Measurements from ENCODE around the gene CHST4.

Gene CHST4

GRCh38 chr16:71484006-71484893 is 42.0 kb upstream of the CHST4 start:
- peak overlapping the region; percentile 78 for H3K4me3 ChIP-seq (ENCODE audit: low read depth in 1 of 2, low read length in 1 of 2)
- H3K9me3 ChIP-seq = no peaks in the 10 kb centered on the region
- peak overlapping the region; percentile 62 for H3K27ac ChIP-seq
- peaks cover 23% of the 10 kb centered on the region for H3K27me3 ChIP-seq
- no peak for TF ChIP-seq CTCF (IDR thresholded peaks at IDR 0.05)
- H3K36me3 ChIP-seq = no peaks in the 10 kb centered on the region
- no peaks in the 10 kb centered on the region for H3K4me1 ChIP-seq (ENCODE audit: control insufficient read depth in 1 of 2, insufficient read depth in 1 of 2, low read depth in 1 of 2, low read length in 1 of 2)

- H3K27me3 ChIP-seq = peaks cover 23% of the 10 kb centered on the region
- no peak within 1 kb of the TSS for H3K4me3 ChIP-seq (ENCODE audit: low read depth in 1 of 2, low read length in 1 of 2)
- no peak for TF ChIP-seq CTCF (IDR thresholded peaks at IDR 0.05)
- no peaks in the 10 kb centered on the region for H3K36me3 ChIP-seq
- no peak within 1 kb of the TSS for H3K27ac ChIP-seq
- no peaks in the 10 kb centered on the region for H3K4me1 ChIP-seq (ENCODE audit: control insufficient read depth in 1 of 2, insufficient read depth in 1 of 2, low read depth in 1 of 2, low read length in 1 of 2)
- no peaks in the 10 kb centered on the region for H3K9me3 ChIP-seq
Measured at GRCh38 chr16:71489122-71489521, 37.1 kb upstream of the CHST4 start, which contains the start of gene ZNF19. TSS of gene ZNF19 (minus strand) at chr16:71489324. CDS start at chr16:71482114, 7,210 bp downstream.

DNA sequence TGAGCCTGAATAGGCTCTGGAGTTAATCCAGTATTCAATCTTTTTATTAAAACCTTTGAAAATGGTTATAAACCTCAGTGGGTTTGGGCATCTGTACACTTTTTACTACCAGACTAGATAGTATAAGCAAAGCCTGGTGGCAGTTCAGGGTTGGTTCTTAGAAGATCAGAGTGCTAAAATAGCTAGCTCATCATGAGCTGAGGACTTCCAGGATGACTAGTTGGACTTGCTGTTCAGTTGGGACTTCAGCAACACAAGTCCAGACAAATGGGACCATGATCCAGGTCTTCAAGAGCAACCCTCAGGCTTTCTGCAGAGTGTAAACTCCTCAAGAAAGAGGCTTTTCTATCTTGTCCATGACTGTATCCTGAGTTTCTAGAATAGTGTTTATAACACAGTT is 35.9 kb upstream of the CHST4 start:
- H3K4me3 ChIP-seq (ENCODE audit: low read depth in 1 of 2, low read length in 1 of 2) = no peak overlapping the region
- H3K27me3 ChIP-seq = peaks cover 19% of the 10 kb centered on the region
- no peaks in the 10 kb centered on the region for H3K9me3 ChIP-seq
- no peaks in the 10 kb centered on the region for H3K4me1 ChIP-seq (ENCODE audit: control insufficient read depth in 1 of 2, insufficient read depth in 1 of 2, low read depth in 1 of 2, low read length in 1 of 2)
- no peaks in the 10 kb centered on the region for H3K36me3 ChIP-seq
- no peak for TF ChIP-seq CTCF (IDR thresholded peaks at IDR 0.05)
- H3K27ac ChIP-seq = no peak overlapping the region

GRCh38 chr16:71491054-71491453 is 35.2 kb upstream of the CHST4 start:
- no peak overlapping the region for H3K27ac ChIP-seq
- H3K4me3 ChIP-seq (ENCODE audit: low read depth in 1 of 2, low read length in 1 of 2) = no peak overlapping the region
- no peaks in the 10 kb centered on the region for H3K36me3 ChIP-seq
- no peaks in the 10 kb centered on the region for H3K9me3 ChIP-seq
- peaks cover 13% of the 10 kb centered on the region for H3K27me3 ChIP-seq
- H3K4me1 ChIP-seq (ENCODE audit: control insufficient read depth in 1 of 2, insufficient read depth in 1 of 2, low read depth in 1 of 2, low read length in 1 of 2) = no peaks in the 10 kb centered on the region
- TF ChIP-seq CTCF (IDR thresholded peaks at IDR 0.05) = no peak

DNA sequence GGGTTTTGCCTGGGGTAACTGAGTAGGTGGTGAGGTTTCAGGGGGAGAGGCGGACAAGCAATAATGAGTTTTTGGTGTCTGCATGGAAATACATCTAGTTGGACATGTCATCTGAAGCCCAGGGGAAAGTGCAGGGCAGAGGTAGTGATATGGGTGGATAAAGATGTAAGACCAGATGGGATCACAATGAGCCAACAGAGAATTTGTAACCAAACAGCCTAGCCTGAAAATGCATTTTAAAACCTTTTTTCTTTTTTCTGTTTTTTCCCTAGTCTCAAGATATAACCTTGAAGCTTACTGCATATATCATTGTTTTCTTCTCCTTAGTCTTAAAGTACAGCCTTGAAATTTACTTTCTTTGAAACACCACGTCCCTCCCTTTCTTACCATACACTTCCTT is 33.4 kb upstream of the CHST4 start:
- no peaks in the 10 kb centered on the region for H3K27me3 ChIP-seq
- no peak overlapping the region for H3K4me3 ChIP-seq (ENCODE audit: low read depth in 1 of 2, low read length in 1 of 2)

More for the DNA sequence above, 33.4 kb upstream of the CHST4 start:
- H3K27ac ChIP-seq = no peak overlapping the region
- TF ChIP-seq CTCF (IDR thresholded peaks at IDR 0.05) = no peak
- no peaks in the 10 kb centered on the region for H3K9me3 ChIP-seq
- no peaks in the 10 kb centered on the region for H3K4me1 ChIP-seq (ENCODE audit: control insufficient read depth in 1 of 2, insufficient read depth in 1 of 2, low read depth in 1 of 2, low read length in 1 of 2)
- no peaks in the 10 kb centered on the region for H3K36me3 ChIP-seq

Data from neutrophil (primary cell).